ENCODE data around the gene FPR3.

DNA sequence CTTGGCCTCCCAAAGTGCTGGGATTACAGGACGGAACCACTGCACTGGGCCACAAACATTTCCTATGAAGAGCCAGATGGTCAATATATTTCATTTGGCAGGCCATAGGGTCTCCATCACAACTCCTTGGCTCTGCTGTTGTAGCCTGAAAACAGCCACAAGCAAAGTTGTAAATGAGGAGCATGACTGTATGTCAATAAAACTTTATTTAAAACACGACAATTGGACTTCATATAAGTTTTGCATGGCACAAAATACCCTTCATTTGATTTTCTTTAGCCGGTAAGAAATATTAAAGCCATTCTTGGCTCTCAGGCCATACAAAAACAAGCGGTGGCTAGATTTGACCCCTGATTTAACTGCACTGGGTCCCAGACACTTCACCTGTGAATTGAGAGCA is 40.2 kb upstream of the FPR3 start:
- no peak for TF ChIP-seq CTCF (IDR thresholded peaks at IDR 0.05)
- TF ChIP-seq EZH2 (IDR thresholded peaks at IDR 0.05; ENCODE audit: borderline replicate concordance, insufficient read depth, low read depth, low read length, poor library complexity, severe bottlenecking), result no peak
